ENCODE data around the gene FAAP100.

The FAAP100 gene

DNA sequence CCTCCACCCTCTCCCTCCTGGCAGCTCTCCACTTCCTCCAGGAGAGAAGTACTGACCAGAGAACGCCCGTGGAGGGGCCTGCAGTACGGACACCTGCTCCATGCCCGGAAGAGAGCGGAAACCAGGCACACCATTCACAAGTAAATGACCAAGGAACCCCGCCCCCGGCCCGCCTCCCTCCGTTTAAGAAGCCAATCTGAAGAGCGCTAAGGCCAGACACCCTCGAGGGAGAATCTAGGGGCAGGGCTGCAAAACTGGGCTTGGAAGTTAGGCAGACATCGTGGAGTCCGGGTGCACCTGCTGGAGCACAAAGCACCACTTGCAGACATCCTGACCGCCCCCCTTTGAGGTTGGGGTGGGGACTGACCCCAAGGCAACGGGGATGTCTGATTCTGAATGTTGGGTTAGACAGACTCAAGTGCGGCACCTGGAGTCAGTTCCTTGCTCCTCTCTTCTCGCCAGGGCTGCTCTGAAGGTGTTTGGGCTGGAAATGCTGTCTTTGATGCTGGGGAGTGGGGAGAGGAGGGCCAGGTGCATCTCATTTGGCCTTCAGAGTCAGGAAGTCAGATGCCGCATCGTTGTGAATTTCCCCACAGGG, 964 bp upstream of the FAAP100 start:
- peak; percentile 72 for DNase-seq (ENCODE audit: low spot score)

DNA sequence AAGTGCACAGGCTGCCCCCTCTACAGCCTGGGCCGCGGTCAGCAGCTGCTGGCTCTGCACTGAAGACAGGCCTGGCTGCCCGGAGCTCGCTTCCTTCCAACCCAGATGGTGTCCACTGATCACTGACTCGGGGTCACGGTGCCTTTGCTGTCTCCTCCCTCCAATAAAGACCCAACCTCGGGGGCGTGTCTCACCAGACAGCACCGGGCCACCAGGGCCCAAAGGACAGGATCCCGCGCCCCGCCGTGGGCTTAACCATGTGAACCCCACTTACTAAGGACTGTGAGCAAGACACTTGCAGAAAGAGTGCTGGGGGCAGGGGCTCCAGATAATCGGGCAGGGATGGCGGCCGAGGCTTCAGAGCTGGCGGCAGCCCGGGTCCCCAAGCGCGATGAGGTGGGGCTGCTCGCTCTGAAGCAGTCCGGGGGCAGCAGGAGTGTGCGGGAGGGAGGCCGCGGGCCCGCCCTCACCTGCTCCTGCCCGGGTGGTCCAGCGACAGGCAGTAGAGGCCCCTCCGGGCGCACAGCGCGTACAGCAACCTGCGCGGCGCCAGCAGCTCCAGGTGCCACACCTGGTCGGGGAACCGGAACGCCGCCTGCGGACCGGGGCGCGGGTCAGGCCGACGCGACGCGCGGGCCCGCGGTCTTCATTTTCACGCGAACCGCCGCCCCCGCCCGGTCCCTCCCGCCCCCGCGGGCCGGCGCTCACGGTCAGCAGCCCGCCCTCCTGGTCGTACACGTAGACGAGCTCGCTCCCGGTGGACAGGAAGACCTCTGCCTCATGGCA, 502 bp downstream of the FAAP100 start:
- peak; percentile 40 for DNase-seq (ENCODE audit: low spot score)

- DNase-seq (ENCODE audit: low spot score) = no peak
These were observed 1.2 kb downstream of the FAAP100 start for GRCh38 chr17:81550830-81551457.

DNA sequence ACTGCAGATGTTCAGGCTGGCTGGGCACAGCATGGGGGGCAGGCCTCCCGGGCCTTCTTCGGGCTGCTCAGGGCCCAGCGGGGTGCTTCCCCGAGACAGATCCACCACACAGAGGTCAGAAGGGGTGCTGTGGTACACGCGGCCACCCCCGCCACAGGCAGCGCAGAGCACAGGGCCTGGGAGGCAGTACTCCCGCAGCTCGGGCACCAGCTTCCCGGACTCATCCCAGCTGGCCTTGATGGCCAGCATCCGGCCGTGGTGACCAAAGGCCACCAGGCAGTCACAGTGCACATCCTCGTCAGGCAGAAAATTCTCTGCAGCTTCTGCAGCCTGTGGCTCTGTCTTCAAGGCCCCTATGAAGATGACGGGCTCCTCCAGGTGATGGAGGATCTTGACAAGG, 1.9 kb downstream of the FAAP100 start:
- no peak for DNase-seq (ENCODE audit: low spot score)

DNA sequence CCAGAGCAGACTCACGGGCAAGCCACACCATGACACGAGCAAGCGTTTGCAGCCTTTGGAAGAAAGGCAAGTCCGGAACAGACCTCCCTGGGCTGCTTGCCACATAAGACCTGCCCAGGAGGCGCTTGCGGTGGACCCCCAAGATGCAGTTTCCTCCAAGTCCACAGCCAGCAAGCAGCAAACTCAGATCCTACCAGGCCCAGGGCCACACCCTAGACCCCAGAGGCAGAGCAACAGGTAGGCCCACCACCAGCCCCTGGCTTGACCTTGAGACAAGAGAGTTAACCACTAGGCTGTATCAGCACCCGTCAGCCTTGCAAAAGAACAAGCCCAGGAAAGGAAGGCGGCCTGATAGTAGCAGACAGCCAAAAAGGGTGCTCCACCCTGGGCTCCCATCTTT, 2.3 kb downstream of the FAAP100 start:
- DNase-seq (ENCODE audit: low spot score) = no peak

DNA sequence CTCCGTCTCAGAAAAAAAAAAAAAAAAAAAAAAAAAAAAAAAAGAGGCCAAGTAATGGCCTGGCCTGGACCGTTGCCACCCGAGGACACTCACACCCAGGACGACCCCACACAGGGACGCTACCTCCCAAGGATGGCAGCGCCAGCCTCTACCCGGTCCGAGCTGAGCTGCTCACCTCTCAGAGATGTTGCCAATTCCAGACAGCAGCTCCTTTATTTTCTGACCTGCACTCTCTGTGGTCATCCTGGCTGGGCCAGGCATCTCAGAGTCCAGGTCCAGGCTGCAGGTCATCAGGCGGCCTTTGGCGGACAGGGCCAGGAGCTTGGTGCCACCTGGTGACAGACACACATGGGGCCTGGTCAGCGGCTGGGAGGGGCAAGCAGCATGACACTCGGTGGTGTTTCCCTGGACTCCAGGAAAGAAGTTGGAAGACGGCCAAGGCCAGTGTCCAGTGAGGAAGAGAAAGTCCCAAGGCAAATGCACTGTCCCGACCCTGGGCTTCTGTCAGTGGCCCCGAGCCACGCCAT, 3.1 kb downstream of the FAAP100 start:
- no peak for DNase-seq (ENCODE audit: low spot score)

GRCh38 chr17:81547614-81547982, 4.6 kb downstream of the FAAP100 start:
- DNase-seq (ENCODE audit: low spot score) = no peak

GRCh38 chr17:81546906-81547613, 5.1 kb downstream of the FAAP100 start:
- DNase-seq (ENCODE audit: low spot score) = no peak

- no peak for DNase-seq (ENCODE audit: low spot score)
These were observed 6.8 kb downstream of the FAAP100 start for GRCh38 chr17:81545160-81545949.

DNA sequence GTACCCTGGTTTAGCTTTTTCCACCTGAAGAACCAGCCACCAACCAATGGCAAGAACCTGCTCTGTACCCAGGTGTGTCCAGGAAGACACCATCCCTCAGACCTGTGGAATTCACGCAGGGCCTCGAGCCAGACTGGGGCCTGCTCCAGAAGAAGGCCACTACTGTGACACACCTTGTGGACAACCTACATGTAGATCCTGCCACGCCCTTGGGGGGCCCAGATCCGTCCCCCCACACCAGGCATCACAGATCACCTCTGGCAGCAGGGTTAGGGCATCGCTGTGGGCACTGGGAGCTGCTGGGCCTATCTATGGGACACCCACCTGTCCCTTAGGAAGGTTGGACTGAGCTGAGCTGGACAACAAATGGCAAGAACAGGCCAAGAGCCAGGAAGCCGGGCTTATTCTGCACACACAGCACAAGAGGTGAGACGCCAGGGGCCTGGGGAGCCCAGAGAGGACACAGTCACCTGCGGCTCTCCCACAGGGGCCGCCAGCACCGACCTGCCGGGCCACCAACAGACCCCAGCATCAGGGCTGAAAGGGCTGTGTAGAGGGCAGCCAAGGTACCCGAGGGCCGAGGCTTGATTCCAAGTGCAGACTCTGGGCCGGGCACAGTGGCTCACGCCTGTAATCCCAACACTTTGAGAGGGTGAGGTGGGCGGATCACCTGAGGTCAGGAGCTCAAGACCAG, 7.7 kb downstream of the FAAP100 start:
- no peak for DNase-seq (ENCODE audit: low spot score)

- no peak for DNase-seq (ENCODE audit: low spot score)
These were observed 8.4 kb downstream of the FAAP100 start for GRCh38 chr17:81543756-81544155.

DNA sequence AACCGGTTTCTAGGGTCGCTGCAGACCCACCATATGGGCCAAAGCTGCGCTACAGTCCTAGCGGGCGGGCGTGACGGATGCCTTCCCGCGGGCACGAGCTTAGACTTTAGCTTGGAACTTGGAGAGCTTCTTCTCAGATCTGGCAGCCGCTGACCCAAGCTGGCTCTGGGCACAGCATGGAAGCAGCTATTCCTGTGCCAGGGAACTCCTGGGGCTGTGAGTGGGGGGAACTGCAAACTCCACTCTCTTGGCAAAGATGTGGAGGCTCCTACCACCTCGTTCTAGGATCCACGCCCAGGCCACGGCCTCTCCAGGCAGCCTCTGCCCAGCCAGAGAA, 8.8 kb downstream of the FAAP100 start:
- DNase-seq (ENCODE audit: low spot score) = no peak

DNA sequence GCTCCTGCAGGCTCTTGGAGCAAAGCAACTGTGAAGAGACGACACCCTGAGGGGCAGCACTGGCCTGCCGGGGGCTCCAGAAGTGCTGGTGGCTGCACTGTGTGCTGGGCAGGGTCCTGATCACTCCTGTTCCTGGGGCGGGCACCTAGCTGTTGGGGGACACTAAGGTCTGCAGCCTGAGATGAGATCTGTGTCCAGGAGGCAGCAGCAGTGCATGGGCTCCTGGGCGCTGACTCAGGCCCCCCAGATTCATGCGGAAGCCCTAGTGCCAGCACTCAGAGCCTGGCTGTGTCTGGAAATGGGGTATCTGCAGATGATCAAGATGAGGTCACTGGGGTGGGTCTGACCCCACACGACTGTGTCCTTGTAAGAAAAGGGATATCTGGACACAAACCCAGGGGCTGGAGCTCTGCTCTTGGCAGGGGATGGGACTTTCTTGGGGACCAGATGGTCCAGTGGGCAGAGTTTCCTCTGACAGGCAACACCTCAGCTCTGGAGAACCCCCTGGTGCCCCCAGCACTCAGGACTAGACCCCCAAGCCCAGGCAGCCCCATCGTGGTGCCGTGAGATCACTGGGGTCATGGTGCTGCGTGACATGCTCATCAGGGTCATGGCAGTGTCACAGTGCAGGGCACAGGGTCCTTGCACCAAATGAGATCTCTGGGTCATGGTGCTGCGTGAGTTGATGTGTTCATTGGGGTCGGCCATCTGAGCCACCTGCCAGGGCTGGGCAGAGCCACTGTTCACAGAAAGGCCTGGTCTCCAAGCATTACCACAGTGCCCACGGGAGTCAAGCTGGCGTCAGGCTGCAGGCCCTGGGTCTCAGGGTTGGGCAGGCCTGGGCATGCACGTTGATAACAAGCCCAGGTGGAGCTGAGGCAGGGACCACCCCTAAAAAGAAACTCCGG, 9.5 kb downstream of the FAAP100 start:
- no peak for DNase-seq (ENCODE audit: low spot score)

- no peak for DNase-seq (ENCODE audit: low spot score)
These were observed 11.0 kb downstream of the FAAP100 start for GRCh38 chr17:81541123-81541522.

GRCh38 chr17:81540676-81541027, 11.5 kb downstream of the FAAP100 start:
- no peak for DNase-seq (ENCODE audit: low spot score)

DNA sequence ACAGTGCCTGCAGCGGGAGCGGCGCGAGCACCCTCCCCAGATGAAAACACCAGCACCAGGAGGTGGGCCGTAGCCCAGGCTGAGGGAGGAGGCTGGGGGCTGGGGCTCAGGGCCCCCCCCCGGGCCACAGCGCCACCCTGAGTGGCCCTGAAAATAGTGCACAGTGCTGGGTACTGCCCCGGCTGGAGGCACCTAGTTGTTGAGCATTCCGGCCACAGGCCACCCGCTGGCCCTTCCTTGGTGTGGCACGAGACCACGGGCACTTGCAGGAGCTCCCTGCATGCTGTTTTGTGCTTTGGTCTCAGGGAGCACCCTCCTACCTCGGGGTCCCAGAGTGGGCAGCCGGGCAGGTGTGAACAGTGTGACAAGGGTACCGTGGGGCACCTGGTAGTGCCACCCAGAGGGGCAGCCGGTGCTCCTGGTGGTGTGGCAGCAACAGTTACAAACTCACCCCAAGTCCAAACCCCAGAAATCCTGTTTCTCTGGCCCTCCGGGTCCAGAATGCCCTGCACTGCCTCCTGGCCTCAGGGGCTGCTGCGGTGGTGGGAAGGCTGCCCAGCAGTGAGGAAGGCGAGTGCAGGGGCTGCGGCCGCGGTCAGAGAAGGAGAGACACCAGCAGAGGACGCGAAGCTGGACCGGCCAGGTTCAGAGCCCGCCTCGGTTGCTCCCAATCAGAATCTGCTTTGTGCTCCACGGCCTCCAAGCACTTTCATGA, 12.0 kb downstream of the FAAP100 start:
- no peak for DNase-seq (ENCODE audit: low spot score)

GRCh38 chr17:81539571-81539900, 12.6 kb downstream of the FAAP100 start:
- DNase-seq (ENCODE audit: low spot score) = no peak

DNA sequence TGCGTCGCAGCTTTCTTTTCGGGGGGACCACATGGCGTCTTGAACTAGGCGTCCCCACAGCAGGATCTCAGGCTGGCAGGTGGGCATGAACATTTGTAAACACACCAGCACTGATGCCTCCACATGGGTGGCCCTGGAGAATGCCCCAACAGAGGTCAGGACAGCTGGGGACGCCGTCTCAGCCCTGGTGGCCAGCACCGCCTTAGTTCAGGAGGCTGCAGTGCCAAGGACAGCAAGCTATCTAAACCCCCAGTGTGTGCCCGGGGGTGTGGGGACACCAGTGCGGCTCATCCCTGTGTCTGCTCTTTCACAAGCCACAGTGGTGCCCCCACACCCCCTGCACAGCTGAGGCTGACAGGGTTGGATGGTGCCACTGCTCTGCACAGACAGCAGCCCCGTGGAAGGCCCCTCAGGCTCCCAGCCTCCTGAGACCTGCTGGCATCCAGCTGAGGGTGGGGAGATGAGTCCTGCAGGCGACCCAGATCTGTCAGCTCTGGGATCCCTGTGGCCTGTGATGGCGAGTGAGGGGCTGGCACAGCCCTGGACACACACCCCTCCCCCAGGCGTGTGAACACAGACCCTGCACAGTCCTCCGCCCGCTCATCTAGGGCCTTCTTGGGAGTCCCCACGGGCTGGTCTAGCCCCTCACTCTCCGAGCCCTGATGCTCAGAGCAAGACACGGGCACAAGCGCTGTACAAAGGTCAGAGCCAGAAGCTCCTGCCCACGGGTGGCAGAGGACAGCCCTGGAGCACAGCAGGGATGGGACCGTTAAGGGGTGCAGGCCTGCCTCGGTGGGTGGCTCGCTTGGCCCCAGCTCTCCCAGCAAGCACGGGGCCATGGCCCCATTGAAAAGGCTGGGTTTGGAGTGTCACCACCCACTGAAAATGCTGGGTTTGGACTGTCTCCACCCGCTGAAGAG, 13.2 kb downstream of the FAAP100 start:
- no peak for DNase-seq (ENCODE audit: low spot score)

Data from AG08395 (cell line).